Activated CD4-positive, alpha-beta T cell treated with anti-CD3 and anti-CD28 coated beads, Interleukin-2, Interleukin-4, amounts not matched to agents 100 ng/mL and 50 ng/mL, durations not matched to agents 16 hours and 8 hours (primary cell): ENCODE data around the gene AGTRAP.

ENCODE experiments used
- DNase-seq: peaks from one replicate; pipeline ENCODE4 v3.0.0-alpha.2; 2020; ENCODE audit warnings: low spot score

AGTRAP gene

DNA sequence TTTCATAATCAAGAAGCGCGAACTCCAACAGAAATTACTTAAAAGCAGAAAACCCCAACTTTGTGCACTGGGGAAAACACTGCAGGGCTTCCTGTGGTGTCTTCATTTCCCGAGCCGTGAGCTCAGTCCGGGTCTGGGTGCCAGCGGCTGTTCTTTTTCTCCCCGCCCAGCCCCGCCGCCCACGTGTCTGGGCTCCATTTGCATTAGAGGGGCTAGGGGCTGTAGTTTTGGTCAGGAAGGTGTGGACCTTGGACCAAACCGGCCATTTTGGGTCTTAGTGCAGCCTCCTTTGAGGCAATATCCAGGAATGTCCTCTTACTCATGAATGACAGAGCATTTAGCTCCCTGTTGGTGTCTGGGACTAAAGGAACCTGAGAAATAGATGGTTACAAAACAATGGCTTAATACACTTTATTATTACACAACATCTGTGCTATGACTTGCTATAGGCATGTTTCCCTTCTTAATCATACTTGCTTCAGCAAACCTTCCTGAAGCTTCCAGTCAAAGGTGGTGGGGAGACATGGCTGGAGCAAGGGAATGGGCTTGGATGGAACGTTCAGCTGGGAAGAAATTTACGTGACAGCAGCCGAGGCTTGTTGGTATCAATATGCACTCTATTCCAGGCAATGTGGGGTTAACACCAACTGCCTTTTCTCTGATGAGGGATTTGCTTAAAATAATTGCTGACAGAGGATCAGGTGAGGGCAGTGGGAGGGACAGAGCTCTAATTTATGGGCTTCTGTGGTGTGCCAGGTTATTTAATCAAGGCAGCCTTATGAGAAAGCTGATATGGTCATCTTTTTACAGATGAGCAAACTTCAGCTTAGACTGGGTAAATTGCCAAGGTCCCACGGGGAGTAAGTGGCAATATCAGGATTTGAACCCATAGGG is 1.1 kb downstream of the AGTRAP start:
- DNase-seq: peak; percentile 59

DNA sequence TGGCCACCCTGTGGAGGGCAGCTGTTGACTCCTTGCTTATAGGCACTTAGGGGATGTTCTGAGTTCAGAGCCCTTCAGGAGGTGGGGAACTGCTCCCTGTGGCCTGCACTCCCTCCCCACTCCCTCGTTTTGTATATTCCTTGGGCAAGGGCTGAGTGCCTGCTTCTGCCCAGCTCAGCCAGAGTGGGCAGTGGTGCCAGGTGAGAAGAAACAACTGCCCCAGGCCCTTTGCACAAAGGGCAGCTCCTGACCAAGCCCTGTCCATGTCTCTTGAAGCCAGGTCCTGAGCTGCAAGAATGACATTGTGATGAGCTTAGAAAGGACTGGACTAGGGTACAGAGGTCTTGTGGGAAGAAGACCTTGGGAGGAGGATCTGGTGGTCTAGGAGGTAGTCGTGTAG is 2.2 kb downstream of the AGTRAP start:
- no peak for DNase-seq

DNA sequence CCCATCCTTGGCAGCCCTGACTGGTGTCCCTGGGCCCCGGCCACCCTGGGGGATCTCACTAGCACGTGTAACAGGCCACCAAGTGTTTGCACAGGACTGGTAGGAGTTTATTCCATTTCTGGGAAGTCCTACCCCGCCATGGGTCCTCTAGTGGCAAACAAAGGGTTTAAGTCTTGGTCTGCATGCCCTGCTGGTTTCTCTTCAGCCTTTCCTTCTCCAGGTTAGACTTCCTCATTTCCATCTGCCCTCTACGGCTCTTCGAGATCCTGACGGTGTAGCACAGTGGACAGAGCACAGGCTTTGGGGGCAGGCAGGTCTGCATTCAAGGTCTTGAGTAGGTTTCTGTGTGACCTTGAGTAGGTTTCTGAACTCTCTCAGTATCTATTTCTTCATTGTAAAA is 2.8 kb downstream of the AGTRAP start:
- no peak for DNase-seq

- peak; percentile 73 for DNase-seq
Measured at GRCh38 chr1:11740258-11741192, 4.6 kb downstream of the AGTRAP start.

DNA sequence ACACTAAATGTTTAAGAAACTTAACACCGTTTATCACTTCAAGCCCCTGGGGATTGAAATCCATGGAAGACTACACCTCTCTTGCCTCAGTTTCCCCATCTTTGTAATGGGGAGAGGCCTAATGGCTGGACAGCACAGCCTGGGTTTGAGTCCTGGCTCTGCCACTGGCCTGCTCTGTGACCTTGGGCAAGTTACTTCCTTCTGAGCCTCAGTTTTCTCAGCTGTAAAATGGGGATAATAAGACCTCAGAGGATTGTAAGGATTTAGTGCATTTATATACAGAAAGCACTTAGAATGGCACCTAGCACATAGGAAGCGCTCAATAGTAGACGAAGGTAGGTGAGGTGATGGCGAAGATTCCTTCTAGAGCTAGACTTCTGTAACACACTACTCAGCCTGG is 5.5 kb downstream of the AGTRAP start:
- no peak for DNase-seq

DNA sequence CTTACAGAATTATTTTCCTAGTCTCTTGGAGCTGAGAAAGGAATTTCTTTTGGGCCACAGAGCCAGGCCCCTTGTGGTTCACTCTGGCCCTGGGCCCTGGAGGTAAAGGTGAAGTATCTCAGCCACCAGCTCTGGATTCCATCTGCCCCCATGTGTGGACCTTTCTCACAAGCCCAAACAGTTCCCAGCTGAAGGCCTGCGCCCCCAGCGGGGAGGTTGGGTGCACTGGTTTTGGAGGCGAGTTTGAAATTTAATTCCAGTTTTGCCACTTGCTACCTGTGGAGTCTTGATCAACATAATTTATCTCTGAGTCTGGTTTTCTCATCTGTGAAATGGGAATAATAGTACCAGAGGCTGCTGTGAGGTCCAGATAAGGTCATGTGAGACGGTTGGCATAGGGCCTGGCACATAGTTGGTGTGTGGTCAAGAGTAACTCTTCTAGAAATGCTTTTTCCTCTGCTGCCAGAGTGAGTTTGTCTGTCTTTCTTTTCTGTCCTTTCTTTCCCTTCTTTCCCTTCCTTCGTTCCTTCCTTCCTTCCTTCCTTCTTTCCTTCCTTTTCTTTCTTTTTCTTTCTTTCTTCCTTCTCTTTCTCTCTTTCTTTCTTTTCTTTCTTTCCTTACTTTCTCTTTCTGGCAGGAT is 6.1 kb downstream of the AGTRAP start:
- no peak for DNase-seq

DNA sequence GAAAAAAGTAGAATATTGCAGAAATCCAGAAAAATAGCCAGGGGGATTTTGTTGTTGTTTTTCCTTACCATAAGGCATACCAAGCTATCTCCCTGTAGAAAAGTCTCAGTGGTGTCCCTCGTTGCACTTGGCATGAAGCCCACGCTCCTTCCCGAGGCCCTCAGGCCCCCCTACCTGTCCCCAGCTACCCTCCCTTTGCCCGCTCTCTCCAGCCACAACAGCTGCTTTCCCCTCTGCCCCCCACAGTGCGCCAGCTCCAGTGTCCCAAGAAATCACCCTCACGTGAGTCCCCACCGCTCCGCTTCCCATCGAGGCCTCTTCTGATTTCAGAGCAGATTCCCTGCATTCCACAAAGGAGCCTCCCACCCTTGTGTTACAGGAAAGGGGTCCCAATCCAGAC is 8.4 kb downstream of the AGTRAP start:
- DNase-seq: no peak

DNA sequence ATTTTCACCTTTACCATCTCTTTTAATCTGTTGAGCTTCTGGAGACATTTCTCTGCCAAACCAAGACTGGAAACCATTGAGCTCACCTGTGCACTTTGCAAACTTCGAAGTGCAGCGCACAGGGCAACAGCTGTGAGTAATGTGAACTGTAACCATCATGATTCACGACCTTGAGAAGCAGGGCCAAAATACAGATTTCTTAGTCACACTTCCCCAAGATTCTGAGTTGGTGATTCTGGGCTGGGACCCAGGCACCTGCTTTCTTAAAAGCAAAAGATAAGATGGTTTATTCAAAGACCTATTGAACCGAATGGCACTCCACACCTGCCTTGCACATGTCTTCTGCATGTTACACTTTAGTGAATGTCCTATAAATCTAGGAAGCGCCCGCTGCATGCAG is 10.2 kb downstream of the AGTRAP start:
- no peak for DNase-seq

DNA sequence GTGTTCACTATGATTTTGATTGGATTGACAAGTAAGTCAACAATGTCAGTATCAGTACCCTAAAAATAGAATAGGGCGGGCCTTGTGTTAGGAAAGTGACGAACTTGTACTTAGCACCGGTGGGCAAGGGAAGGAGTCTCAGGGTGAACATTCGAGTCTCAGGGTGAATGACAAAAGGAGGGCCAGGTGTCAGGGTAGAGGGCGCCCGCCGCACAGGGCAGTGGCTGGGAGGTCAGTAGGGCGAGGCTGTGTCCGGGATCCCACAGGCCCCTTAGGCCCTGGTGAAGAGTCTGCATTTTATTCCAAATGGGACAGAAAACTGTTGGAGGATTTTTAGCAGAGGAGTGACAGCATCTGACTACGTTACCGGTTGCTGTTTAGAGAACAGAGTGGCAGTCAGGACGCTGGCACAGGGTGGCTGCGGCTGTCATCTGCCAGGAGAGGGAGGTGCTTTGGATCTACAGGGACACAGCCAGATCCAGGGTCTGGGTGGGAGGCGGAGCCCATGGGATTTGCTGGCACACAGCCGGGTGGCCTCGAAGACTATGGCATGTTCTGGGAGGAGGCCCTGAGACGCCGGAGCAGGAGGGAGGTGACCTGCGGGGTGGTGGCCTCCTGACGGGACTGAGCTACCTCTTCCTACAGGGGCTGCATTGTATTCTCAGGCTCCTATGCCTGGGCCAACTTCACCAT is 11.0 kb downstream of the AGTRAP start:
- no peak for DNase-seq

GRCh38 chr1:11748294-11749202 is 12.6 kb downstream of the AGTRAP start:
- DNase-seq: no peak

DNA sequence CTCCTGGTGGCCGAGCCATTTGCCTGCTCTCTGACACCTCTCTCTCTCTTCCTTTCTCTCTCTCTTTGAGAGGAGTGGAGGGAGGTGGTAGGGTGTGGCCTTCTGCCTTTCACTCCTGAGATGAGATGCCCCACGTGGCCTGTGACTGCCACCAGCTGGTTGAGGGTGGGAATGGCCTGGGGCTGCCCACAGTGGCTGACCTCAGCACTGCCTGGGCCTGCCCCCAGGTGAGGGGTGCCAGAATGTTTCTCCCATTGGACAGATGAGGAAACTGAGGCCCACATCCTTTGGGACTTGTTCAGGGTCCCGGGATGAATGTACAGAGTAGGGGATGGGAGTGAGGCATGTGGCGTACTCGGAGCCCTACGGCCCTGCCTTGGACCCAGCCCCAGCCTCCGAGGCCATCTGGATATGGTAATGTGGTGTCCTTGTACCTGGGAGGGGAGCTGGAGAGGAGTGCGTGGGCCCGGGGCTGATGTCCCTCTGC is 13.3 kb downstream of the AGTRAP start:
- peak; percentile 85 for DNase-seq

- DNase-seq: no peak
Measured at GRCh38 chr1:11749996-11750395, 14.1 kb downstream of the AGTRAP start.

- DNase-seq: no peak
Measured at GRCh38 chr1:11751087-11751486, 15.2 kb downstream of the AGTRAP start.

- DNase-seq: no peak
Measured at GRCh38 chr1:11752359-11753088, 16.6 kb downstream of the AGTRAP start.

DNA sequence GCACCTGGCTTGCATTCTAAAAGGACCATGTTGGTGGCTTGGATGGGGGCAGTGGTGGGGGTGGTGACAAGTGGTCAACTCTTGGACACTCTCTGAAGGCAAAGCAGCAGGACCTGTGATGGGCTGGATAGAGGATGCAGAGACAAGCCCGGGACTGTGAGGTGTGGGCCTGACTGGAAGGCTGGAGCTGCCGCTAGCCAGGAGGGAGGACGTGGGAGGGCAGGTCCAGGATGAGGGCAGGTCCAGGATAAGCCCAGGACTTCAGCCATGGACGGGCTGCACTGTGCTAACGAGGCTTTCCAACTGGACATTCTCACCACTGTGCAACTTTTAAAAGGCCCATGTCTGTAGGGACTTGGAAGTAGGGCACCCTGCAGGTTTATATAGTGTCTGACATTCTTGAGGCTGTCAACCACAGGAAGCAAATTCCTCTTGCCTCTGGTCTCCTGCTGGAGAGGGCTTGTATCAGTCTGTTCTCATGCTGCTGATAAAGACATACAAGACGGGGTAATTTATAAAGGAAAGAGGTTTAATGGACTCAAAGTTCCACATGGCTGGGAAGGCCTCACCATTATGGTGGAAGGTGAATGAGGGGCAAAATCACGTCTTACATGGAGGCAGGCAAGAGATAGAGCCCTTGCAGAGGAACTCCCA is 17.7 kb downstream of the AGTRAP start:
- no peak for DNase-seq

GRCh38 chr1:11757047-11757446 is 21.1 kb downstream of the AGTRAP start:
- DNase-seq: no peak

DNA sequence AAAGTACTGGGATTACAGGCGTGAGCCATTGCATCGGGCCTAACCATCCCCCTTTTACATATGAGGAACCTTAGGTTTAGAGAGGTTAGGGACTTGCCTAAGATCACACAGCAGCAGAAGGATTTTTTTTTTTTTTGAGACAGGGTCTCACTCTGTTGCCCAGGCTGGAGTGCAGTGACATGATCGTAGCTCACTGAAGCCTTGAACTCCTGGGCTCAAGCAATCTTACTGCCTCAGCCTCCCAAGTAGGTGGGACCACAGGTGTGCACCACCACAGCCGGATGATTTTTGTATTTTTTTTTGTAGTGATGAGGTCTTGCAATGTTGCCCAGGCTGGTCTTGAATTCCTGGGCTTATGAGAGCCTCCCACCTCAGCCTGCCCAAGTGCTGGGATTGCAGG is 23.9 kb downstream of the AGTRAP start:
- no peak for DNase-seq

DNA sequence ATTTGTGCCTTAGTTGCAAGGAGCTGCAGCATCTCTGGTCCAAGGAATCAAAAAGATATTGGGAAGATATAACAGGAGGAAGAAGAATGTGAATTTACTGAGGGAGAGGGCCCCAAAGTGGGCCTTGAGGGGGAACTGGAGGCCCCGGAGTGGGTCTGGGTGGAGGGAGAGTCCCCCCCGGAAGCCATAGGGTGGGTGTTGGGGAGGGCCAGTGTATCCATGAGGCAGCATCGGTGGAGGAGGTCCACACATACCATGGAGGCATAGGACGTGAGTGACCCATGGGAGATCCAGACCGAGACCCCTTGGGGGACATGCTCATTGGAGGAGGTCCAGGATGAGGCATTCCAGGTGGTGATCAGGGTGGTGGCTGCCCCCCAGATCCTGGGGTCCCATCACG is 25.3 kb downstream of the AGTRAP start:
- DNase-seq: no peak

GRCh38 chr1:11761988-11762406 is 26.1 kb downstream of the AGTRAP start, which contains the start of gene C1orf167:
Gene C1orf167 (plus strand): TSS chr1:11762193. CDS start chr1:11764401, 2,208 bp downstream.
- DNase-seq: peak; percentile 7
